Spleen (tissue), 7 donors: Measurements from ENCODE around the gene TM9SF4.

Source experiments
- POLR2A ChIP-seq, 3 donors: fragments of 450-650 bp; IDR thresholded peaks; one replicate each; pipeline ENCODE4 v1.5.1; 2017; ENCODE audit warnings: antibody characterized with exemption in 3 of 3, mild to moderate bottlenecking in 1 of 3
- POLR2AphosphoS5 ChIP-seq, 3 donors: sonication (generic); formaldehyde crosslinking; IDR thresholded peaks; one replicate each; pipeline ENCODE4 v1.5.1; 2017; ENCODE audit warnings: antibody characterized with exemption in 3 of 3
- TF ChIP-seq, protein P1 (sequence below), 11 experiments: fragments of 200-600 bp in 7 of 11; fragments of 450-650 bp in 4 of 11; sonication (generic) in 4 of 11; IDR thresholded peaks in 8 of 11; conservative IDR thresholded peaks in 3 of 11; 1 replicate in 7 of 11; 2 replicates in 4 of 11; pipeline versions ENCODE4 v1.4.0 to v1.8.0; 2016 to 2021; ENCODE audit warnings: antibody characterized with exemption in 11 of 11, inconsistent platforms in 4 of 11, mild to moderate bottlenecking in 1 of 11
- donor health status: DM: no; HTN: no; CAD: no; lungs with moderate emphysema.
- donor health status: DM: no; HTN: no; CAD: no.
- donor health status: DM: no; HTN: no; CAD: no.

DNA sequence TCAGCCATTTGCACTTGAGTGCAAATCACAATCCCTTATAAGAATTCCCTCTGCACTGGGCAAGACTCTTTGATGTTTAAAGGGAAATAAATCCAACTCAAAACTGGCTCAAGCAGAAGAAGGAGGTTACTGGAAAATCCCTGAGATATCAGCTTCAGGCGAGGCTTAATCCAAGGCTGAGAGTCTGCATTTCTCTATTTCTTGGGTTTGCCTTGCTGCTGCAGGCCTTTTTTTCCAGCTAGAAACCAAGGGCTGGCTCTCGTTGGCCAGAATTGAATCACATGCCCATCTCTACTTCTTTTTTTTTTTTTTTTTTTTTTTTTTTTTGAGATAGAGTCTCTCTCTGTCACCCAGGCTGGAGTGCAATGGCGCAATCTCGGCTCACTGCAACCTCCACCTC, 45.8 kb upstream of the TM9SF4 start:
- TF ChIP-seq, protein P1, sequence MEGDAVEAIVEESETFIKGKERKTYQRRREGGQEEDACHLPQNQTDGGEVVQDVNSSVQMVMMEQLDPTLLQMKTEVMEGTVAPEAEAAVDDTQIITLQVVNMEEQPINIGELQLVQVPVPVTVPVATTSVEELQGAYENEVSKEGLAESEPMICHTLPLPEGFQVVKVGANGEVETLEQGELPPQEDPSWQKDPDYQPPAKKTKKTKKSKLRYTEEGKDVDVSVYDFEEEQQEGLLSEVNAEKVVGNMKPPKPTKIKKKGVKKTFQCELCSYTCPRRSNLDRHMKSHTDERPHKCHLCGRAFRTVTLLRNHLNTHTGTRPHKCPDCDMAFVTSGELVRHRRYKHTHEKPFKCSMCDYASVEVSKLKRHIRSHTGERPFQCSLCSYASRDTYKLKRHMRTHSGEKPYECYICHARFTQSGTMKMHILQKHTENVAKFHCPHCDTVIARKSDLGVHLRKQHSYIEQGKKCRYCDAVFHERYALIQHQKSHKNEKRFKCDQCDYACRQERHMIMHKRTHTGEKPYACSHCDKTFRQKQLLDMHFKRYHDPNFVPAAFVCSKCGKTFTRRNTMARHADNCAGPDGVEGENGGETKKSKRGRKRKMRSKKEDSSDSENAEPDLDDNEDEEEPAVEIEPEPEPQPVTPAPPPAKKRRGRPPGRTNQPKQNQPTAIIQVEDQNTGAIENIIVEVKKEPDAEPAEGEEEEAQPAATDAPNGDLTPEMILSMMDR (IDR thresholded peaks at IDR 0.05 in 8 of 11, conservative IDR thresholded peaks at IDR 0.05 in 3 of 11) = no peak
- TF ChIP-seq POLR2AphosphoS5 (IDR thresholded peaks at IDR 0.05) (peak in 1 of 3 donors; percentile 41), POLR2A (IDR thresholded peaks at IDR 0.05) (no peak)
